K562 (cell line): Measurements from ENCODE around the gene CCDC9. TPM values are rescaled to one million over a fixed set of nuclear protein-coding genes. Genes with fewer than 3 reads are reported as not detected.
A peak's percentile ranks its signal among the peaks of the same experiment; 100 is the strongest.

ENCODE experiments used
- AFF4 ChIP-seq: sonication (generic); formaldehyde crosslinking; IDR thresholded peaks from 2 replicates; pipeline ENCODE4 v1.8.0; 2023; ENCODE audit warnings: mild to moderate bottlenecking, missing genetic modification reagents
- CBX8 ChIP-seq: fragments of 200-600 bp; sonication (generic); IDR thresholded peaks from 2 replicates; pipeline ENCODE4 v1.6.1; 2012; ENCODE audit warnings: borderline replicate concordance, mixed run types, low read depth, mild to moderate bottlenecking, moderate library complexity, mixed read lengths, low read length, control low read depth, inconsistent platforms; ENCODE audit not compliant: poor library complexity, severe bottlenecking; ENCODE audit errors: extremely low read depth
- CTCF ChIP-seq, 3 experiments: IDR thresholded peaks in 2 of 3; conservative IDR thresholded peaks in 1 of 3; 2 replicates each; pipeline ENCODE4 v1.5.1; 2011 to 2012; ENCODE audit warnings: low read length in 3 of 3, mild to moderate bottlenecking in 3 of 3, control low read depth in 2 of 3, improper control_type of control experiment in 1 of 3, inconsistent platforms in 1 of 3, low read depth in 1 of 3, mixed read lengths in 1 of 3, moderate library complexity in 1 of 3; ENCODE audit not compliant: insufficient read depth in 2 of 3
- DDX20 ChIP-seq: fragments of 450-650 bp; IDR thresholded peaks from 2 replicates; pipeline ENCODE4 v1.6.1; 2016; ENCODE audit warnings: missing genetic modification characterization, low read depth, mild to moderate bottlenecking, missing compliant biosample characterization, moderate library complexity
- FIP1L1 ChIP-seq: fragments of 200-400 bp; formaldehyde crosslinking; IDR thresholded peaks from 2 replicates; pipeline ENCODE4 v1.6.1; 2018; ENCODE audit warnings: mild to moderate bottlenecking, low read depth, low read length; ENCODE audit not compliant: poor library complexity, severe bottlenecking
- FOXO4 ChIP-seq: fragments of 450-650 bp; formaldehyde crosslinking; IDR thresholded peaks from 2 replicates; pipeline ENCODE4 v1.4.0; 2020; ENCODE audit warnings: mild to moderate bottlenecking, moderate library complexity
- GABPA ChIP-seq: fragments of 200-800 bp; sonication (Bioruptor generic); conservative IDR thresholded peaks from 2 replicates; pipeline ENCODE4 v1.6.1; 2016; ENCODE audit warnings: low read depth, missing genetic modification characterization, missing compliant biosample characterization
- GATA2 ChIP-seq: sonication (generic); formaldehyde crosslinking; IDR thresholded peaks from 2 replicates; pipeline ENCODE4 v1.4.0; 2020; ENCODE audit warnings: mild to moderate bottlenecking, missing genetic modification reagents
- KLF6 ChIP-seq: fragments of 250-450 bp; sonication (Bioruptor Pico); IDR thresholded peaks from 2 replicates; pipeline ENCODE4 v1.4.0; 2020; ENCODE audit warnings: mild to moderate bottlenecking, moderate library complexity, borderline replicate concordance
- MAFK ChIP-seq: IDR thresholded peaks from 2 replicates; pipeline ENCODE4 v1.6.1; 2011; ENCODE audit warnings: low read length, improper control_type of control experiment
- POLR2H ChIP-seq: IDR thresholded peaks from 2 replicates; pipeline ENCODE4 v1.6.1; 2016; ENCODE audit warnings: missing genetic modification characterization, low read depth, mild to moderate bottlenecking, control low read depth, missing compliant biosample characterization, moderate library complexity
- TFE3 ChIP-seq: fragments of 450-650 bp; formaldehyde crosslinking; IDR thresholded peaks from 2 replicates; pipeline ENCODE4 v1.4.0; 2020; ENCODE audit warnings: mild to moderate bottlenecking, mixed read lengths
- ZNF707 ChIP-seq: fragments of 250-450 bp; sonication (Bioruptor Pico); conservative IDR thresholded peaks from 2 replicates; pipeline ENCODE4 v1.8.0; 2022; ENCODE audit warnings: inconsistent platforms, mild to moderate bottlenecking, moderate library complexity
- ZNF778 ChIP-seq: fragments of 450-650 bp; formaldehyde crosslinking; IDR thresholded peaks from 2 replicates; pipeline ENCODE4 v1.4.0; 2020; ENCODE audit warnings: mild to moderate bottlenecking, moderate library complexity
- polyA plus RNA-seq, 8 experiments: library from polyadenylated mRNA; depleted of rRNA in 4 of 8; stranded (reverse) in 5 of 8; unstranded in 3 of 8; fragments of >200 nt; fragmentation: Nextera tagmentation in 2 of 8; fragmentation: Illumina TruSeq in 1 of 8; extraction: Ambion mirVana in 2 of 8; extraction: Trizol in 1 of 8; gene quantifications; 2 replicates each; pipeline versions ENCODE4 v1.2.1 to v1.2.3, GENCODE V29; 2011 to 2014; ENCODE audit warnings: inconsistent platforms in 1 of 8, missing spikeins in 1 of 8
- total RNA-seq, 7 experiments: library from RNA; depleted of rRNA in 6 of 7; stranded (reverse); fragments of >200 nt in 6 of 7; fragmentation: Illumina TruSeq in 2 of 7; extraction: Trizol in 2 of 7; gene quantifications; 2 replicates each; pipeline versions ENCODE4 v1.2.1 to v1.2.3, GENCODE V29; 2011 to 2021; ENCODE audit warnings: low replicate concordance in 1 of 7
- TF ChIP-seq, protein P1 (sequence below): IDR thresholded peaks from 2 replicates; pipeline ENCODE4 v1.6.1; 2011; ENCODE audit not compliant: insufficient read length; ENCODE audit errors: extremely low read depth

Gene CCDC9
- total and polyA plus RNA-seq, 9 of the 15 experiments (the other 6 are each of a cell fraction or from before 2014, with no cell fraction given) = 0.23 to 38.6 (median 8.4) TPM

GRCh38 chr19:47210689-47211316 is 45.5 kb upstream of the CCDC9 start (continued):
- TF ChIP-seq AFF4 (CRISPR knock-in tag) (peak; percentile 77; the same call in 1 of the 2 replicates), FIP1L1 (no peak), ZNF778 (no peak), ZNF707 (CRISPR knock-in tag) (no peak; the same call in 1 of the 2 replicates), FOXO4 (CRISPR knock-in tag) (peak; percentile 69; the same call in 1 of the 2 replicates), DDX20 (peak; percentile 51; the same call in 1 of the 2 replicates), GABPA (tag) (peak; percentile 72), MAFK (peak; percentile 11; the same call in 1 of the 2 replicates), CBX8 (no peak), POLR2H (tag) (peak; percentile 42; the same call in 1 of the 2 replicates), KLF6 (CRISPR knock-in tag) (peak; percentile 78; the same call in 1 of the 2 replicates), GATA2 (CRISPR knock-in tag) (no peak), CTCF (IDR thresholded peaks at IDR 0.05 in 2 of 3, conservative IDR thresholded peaks at IDR 0.05 in 1 of 3; ENCODE audit: insufficient read depth in 2 of 3, low read depth in 1 of 3, low read length in 3 of 3) (peak; percentile 83 to 92 (median 85)), TFE3 (CRISPR knock-in tag) (0 out of 2 replicates have a peak, but pooled peaks have one; percentile 6)
- TF ChIP-seq, protein P1, sequence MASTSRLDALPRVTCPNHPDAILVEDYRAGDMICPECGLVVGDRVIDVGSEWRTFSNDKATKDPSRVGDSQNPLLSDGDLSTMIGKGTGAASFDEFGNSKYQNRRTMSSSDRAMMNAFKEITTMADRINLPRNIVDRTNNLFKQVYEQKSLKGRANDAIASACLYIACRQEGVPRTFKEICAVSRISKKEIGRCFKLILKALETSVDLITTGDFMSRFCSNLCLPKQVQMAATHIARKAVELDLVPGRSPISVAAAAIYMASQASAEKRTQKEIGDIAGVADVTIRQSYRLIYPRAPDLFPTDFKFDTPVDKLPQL = no peak
